Measurements from ENCODE around the gene SLC18A2.

GRCh38 chr10:117222552-117222951 is 18.4 kb upstream of the SLC18A2 start:
- no peak for TF ChIP-seq POLR2A (IDR thresholded peaks at IDR 0.05)
- no peak for TF ChIP-seq CTCF (IDR thresholded peaks at IDR 0.05)
- TF ChIP-seq EP300 (IDR thresholded peaks at IDR 0.05): no peak

All from ovary (tissue), 3 donors.